HG02763 (cell line): Measurements from ENCODE around the gene TMEM221.
"Not testable (repeated sequence)": the region's sequence is repeated elsewhere in the genome, so short reads cannot be mapped to it uniquely, and the experiment has no call there.

Experiments
- ATAC-seq: cut with Tn5 transposase; IDR thresholded peaks from one replicate; pipeline ENCODE4 v1.9.1; 2021; ENCODE audit warnings: mild to moderate bottlenecking, moderate library complexity; ENCODE audit not compliant: unreplicated experiment

Gene TMEM221

GRCh38 chr19:17448131-17448967 lies at the start of gene TMEM221:
Gene TMEM221 (minus strand): TSS chr19:17448668. CDS start chr19:17448462, 206 bp downstream.
- no peak for ATAC-seq

GRCh38 chr19:17497149-17497798 lies 48.8 kb upstream of the TMEM221 start:
- no peak for ATAC-seq

DNA sequence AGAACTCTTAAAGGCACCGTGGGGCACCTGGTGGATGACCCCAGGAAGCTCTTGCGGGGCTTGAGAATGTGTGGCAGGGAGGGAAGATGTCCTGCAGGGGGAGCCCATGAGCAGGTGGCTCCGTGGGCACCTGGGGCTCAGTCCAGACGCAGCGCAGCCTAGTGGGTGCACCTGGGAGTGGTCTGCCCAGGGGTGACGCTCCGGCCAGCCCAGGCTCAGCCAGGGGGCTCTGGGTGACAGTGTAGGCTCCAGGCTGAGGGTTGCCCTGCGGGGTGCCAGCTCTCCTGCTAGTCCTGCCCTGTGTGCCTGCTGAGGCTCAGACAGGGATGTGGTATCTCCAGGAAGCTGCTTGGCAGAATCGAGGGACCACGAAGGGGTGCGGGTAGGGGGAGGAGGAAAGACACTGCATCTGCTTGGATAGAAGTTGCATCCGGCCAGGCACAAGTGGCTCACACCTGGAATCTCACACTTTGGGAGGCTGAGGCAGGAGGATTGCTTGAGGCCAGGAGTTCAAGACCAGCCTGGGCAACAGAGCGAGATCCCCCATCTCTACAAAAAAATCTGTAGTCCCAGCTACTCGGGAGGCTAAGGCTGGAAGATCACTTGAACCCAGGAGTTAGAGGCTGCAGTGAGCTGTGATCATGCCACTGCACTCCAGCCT lies 48.0 kb upstream of the TMEM221 start:
- no peak for ATAC-seq

- no peak for ATAC-seq
Measured at GRCh38 chr19:17495639-17496296, 47.3 kb upstream of the TMEM221 start.

DNA sequence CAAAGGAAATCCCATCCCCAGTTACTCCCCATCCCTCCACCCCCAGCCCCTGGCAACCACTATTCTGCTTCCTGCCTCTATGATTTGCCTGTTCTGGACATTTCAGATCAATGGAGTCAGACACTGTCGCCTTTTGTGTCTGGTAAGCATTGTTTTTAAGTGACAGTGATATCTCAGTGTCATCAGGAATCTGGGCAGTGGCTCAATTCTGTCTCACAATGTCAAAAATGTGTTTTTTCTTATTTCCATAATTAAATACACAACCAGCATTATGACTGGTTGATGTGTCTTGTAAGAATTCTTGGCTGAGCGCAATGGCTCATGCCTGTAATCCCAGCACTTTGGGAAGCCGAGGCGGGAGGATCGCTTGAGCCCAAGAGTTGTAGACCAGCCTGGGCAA lies 42.8 kb upstream of the TMEM221 start:
- ATAC-seq = no peak

DNA sequence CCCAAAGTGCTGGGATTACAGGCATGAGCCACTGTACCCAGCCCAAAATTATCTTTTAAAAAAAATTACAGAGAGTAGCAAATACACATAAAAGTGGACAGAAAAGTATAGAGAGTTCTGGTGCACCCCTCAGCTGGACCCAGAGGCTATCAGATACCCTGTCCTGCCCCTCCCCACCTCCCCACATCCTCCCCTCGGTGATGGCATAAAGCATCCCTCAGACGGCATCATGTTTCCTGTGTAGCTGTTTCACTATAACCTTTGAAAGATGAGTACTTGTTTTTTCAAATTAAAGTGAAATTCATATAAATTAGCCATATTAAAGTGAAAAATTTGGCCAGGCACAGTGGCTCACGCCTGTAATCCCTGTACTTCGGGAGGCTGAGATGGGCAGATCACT lies 41.9 kb upstream of the TMEM221 start:
- ATAC-seq = no peak

GRCh38 chr19:17489392-17490030 lies 41.0 kb upstream of the TMEM221 start:
- no peak for ATAC-seq

GRCh38 chr19:17488593-17489391 lies 40.3 kb upstream of the TMEM221 start:
- ATAC-seq = no peak

DNA sequence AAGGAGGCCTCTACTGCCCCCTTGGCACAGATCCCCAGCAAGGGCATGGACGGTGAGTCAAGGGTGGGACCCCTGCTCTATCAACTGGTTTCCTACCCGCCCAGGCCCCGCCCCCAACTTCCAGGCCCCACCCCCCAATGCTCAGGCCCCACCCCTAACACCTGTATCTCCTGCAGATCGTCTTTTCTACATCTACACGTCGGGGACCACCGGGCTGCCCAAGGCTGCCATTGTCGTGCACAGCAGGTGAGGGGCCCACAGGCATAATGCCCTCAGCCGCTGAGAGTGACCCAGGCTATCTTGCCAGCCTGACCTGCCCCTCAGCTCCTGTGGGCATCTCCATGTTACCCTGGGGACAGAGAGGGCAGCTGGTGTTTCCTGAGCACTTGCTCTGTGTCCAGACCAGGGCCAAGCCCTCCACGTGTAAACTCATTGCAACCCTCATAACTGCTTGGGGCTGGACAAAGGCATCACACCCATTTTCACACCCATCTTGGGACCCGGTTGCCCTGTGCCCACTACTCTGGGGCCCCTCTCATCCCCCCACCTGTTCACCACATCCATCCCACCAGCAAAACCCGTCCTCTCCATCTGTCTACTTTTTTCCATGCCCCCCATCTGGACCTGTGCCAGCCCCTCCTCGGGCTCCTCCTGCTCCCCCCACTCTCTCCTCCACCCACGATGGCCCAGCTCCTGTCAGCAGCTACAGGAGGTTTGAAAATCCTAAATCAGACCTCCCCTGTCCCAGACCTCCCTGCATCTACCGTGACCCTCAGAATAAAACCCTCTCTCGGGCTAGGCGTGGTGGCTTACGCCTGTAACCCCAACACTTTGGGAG lies 39.0 kb upstream of the TMEM221 start:
- ATAC-seq = no peak

GRCh38 chr19:17486545-17487240 lies 38.2 kb upstream of the TMEM221 start:
- no peak for ATAC-seq

GRCh38 chr19:17484520-17485185 lies 36.2 kb upstream of the TMEM221 start:
- no peak for ATAC-seq

DNA sequence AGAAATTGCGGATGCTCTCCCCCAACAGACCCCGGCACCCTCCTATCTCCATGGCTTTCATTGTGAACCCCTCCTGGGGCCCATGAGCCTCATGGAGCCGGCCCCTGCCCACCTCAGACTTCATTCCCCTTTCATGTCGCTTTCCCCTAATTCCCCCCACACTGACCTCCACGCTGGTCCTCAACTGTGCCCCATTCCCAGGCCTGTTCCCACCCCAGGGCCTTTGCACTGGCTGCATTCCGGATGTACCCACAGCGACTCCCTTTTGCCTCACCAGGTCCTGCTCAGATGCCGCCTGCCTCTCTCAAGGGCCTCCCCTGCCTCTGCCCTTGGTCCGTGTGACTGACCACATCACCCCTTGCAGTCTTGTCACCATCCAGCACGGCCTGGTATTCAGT lies 35.1 kb upstream of the TMEM221 start:
- no peak for ATAC-seq

- no peak for ATAC-seq
Measured at GRCh38 chr19:17482877-17483604, 34.6 kb upstream of the TMEM221 start.

DNA sequence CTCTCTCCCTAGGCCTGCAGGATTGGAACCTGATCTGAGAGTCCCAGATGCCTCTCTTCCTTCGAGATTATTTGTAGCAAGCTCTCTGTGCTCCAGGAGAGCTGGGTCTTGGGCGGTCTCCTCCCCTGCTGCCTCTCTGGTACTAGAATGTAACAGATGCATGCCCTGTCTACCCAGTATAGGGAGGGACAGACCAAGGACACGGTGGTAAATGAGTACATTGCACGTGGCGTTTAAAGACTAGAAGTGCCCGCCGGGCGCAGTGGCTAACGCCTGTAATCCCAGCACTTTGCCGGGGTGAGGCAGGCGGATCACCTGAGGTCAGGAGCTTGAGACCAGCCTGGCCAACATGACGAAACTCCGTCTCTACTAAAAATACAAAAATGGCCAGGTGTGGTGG lies 33.5 kb upstream of the TMEM221 start:
- ATAC-seq = no peak

DNA sequence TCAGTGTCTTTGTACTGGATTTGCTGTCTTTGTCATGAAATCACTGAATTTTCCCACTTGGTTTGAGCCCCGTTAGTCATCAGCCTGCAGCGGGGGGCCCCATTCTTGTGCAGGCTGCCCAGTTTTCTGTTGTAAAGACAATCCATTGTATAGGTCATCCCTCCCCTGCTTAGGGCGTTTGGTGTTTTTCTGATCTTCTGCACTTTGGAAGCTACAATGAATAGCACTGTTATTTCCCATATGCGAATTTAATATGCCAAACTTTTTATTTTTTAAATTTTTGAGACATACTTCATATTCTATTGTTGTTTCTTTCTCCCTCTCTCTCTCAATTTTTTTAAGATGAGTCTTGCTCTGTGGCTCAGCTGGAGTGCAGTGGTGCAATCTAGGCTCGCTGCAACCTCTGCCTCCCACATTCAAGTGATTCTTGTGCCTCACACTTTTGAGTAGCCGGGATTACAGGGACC lies 30.9 kb upstream of the TMEM221 start:
- ATAC-seq = no peak

GRCh38 chr19:17475541-17476115 lies 27.2 kb upstream of the TMEM221 start:
- no peak for ATAC-seq

DNA sequence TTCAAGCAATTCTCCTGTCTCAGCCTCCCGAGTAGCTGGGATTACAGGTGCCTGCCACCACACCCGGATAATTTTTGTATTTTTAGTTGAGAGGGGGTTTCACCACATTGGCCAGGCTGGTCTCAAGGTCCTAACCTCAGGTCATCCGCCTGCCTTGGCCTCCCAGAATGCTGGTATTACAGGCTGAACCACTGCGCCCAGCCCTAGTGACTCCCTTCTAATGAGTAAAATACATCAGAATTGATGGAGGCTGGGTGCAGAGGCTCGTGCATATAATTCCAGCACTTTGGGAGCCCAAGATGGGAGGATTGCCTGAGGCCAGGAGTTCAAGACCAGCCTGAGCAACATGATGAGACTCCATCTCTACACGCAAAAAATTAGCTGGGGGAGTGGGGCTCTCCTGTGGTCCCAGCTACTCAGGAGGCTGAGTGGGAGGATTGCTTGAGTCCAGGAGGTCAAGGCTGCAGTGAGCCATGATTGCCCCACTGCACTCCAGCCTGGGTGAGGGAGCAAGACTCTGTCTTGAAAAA lies 26.6 kb upstream of the TMEM221 start:
- not testable (repeated sequence) for ATAC-seq
